Stimulated activated CD4-positive, alpha-beta T cell treated with anti-CD3 and anti-CD28 coated beads, Interleukin-12 subunit alpha, Interleukin-12 subunit beta, amount 100 ng/mL, for 4 hours (primary cell): ENCODE results near the gene STAB2.

ENCODE experiments used
- DNase-seq: peaks from one replicate; pipeline ENCODE4 v3.0.0-alpha.2; 2020

STAB2 gene

DNA sequence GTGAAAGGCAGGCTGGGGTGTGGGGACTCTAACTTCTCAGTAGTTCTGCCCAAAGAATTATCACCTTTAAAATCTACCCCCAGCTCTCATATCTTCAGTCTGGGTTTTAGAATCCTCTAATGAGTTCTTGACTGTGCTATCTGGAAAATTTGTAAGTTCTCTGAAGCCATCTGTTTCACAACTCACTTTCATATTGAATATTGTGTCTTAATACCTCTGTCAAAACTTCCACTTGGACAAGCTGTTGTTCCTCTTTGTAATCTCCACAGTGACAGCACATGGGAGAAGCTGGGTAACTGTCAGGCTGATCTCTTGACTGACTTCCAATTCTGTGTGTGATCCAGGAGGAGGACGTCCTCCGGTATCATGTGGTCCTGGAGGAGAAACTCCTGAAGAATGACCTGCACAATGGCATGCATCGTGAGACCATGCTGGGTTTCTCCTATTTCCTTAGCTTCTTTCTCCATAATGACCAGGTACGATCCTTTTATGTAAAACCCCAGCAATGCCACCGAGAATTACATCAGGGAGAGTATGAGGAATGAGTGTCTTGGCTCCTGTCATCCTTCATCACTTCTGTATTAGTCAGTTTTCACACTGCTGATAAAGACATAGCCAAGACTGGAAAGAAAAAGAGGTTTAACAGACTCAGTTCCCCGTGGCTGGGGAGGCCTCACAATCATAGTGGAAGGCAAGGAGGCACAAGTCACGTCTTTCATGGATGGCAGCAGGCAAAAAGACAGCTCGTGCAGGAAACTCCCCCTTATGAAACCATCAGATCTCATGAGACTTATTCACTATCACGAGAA is 111.9 kb downstream of the STAB2 start:
- no peak for DNase-seq

GRCh38 chr12:103705098-103705497 is 118.0 kb downstream of the STAB2 start:
- DNase-seq, result no peak

GRCh38 chr12:103705927-103706326 is 118.9 kb downstream of the STAB2 start:
- no peak for DNase-seq

GRCh38 chr12:103707446-103707845 is 120.4 kb downstream of the STAB2 start:
- no peak for DNase-seq

DNA sequence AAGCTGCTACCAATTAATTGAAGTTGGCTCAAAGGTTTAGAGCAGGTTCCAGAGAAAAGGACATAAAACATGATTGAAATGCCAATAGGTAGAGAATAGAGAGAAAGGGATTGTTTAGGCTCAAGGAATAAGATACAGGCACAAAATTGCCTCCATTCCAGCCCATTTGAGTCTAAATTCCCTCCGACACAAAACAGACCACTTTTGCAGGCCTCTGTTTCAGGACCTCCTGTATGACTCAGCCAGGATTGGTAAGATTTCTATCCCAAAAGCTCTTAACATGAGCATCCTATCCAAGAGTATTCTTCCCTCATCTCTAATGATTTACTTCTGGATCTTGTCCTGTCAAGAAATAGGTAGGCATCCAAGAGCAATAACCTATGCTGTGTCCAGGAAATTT is 123.5 kb downstream of the STAB2 start:
- DNase-seq, result no peak

DNA sequence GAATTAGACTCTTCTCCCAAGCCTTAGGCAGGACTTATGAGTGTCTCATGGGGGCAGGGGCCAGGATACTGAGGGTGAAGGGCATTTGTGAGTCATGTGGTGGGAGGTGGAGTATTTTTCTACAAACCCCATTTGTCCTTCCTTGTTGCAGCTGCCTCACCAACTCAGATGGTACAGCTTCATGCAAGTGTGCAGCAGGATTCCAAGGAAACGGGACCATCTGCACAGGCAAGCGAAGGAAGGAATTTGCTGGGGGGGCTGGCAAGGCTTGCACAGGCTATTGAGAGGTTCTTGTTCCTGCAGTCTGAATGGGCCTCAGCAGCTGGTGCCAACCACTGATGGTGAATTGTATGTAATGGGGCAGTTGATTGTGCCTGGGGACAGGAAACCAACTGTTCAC is 125.1 kb downstream of the STAB2 start:
- DNase-seq, result no peak

DNA sequence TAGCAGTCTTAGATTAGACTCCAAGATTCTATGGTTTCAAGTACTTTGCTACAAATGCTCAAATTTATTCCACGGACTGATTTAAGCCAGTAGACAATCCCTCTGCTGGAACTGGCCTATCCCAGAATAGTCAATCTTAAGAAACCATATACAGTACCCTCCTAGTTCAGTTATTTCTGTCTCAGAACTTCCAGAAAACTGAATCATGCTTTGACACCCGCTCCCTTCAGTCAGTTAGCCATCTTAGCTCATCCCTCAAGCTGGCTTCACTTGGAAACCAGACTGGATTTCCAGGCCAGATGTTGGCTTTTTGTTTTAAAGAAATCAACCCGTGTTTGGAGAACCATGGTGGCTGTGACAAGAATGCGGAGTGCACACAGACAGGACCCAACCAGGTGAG is 128.4 kb downstream of the STAB2 start:
- no peak for DNase-seq

DNA sequence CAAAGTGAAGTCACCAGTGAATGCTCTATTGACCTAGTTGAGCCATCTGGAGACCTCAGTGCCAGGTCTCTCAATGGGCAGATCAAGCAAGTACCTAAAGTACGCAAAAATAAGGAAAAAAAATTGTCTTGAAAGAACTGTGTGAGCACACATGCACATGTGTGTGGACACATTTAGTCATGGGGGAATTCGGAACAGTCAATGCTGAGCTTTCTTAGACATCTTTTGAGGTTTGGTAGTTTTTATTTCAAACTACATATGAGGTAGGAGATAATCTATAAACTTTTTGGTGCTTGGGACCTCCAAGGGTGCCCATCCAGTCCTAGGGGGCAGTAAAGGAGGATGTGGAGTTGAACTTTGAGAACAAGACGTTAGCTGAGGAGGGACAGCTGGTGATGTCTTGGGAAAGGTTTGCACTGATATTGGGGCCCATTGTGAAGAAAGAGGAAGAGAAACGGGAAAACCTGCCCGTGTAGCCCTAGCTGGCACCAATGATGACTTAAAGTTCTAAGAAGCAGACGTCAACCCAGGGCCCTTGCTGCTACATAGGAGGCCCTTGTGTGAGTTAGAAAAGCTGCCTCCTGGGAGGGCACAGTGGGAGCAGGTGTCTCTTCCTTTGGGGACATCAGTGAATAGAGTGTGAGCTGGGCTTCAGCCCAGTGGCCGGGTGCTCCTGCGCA is 129.6 kb downstream of the STAB2 start:
- no peak for DNase-seq

DNA sequence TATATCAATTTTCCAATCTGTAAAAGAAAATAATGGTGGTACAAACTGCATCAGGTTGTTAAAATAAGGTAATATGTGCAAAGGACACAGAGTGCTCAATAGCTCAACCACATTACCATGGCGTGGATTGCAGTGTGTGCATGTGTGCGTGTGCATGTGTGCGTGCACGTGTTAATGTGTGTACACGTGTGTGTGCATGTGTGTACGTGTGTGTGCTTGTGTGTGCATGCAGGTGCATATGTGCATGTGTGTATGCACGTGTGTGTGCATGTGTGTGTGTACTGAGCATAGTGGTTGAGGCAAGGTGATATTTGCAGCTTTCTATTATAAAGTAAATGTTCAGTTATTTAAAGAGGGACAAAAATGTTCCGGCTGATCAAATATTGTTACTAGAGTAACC is 138.3 kb downstream of the STAB2 start:
- DNase-seq, result no peak

GRCh38 chr12:103727638-103728037 is 140.6 kb downstream of the STAB2 start:
- no peak for DNase-seq

GRCh38 chr12:103728323-103728722 is 141.2 kb downstream of the STAB2 start:
- DNase-seq, result no peak

- DNase-seq, result no peak
Measured at GRCh38 chr12:103729499-103729898, 142.4 kb downstream of the STAB2 start.

DNA sequence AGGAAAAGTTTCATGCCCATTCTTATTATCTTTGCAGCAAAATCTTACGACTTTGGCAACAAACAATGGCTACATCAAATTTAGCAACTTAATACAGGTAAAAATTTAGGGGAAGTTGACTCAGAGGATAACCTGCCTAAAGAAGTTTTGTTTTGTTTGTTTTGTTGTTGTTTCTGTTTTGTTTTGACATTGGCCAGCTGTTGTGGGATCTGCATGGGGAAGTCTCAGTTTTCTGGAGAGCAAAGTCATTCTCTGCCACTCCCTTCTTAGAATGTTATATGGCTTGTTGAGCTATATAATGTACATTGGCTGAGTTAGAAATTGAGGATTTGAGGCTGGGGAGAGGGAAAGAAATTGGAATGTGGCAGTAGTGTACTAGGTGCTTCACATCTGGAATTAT is 144.5 kb downstream of the STAB2 start:
- DNase-seq, result no peak

DNA sequence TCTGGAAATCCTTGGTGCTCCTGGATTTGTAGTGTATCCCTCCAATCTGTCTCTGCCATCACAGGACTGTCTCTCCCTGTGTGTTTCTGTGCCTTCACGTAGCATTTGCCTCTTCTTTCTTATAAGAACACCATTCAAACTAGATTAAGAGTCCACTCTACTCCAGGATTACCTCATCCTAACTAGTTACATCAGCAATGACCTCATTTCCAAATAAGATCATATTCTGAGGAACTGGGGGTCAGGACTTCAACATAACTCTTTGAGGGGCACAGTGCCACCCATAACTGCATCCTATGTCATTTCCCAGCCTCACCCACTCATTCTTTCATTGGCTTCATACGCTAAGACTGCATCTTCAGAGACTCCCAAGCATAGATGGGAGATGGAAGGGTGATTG is 147.8 kb downstream of the STAB2 start:
- no peak for DNase-seq

GRCh38 chr12:103735291-103735690 is 148.2 kb downstream of the STAB2 start:
- DNase-seq, result no peak

GRCh38 chr12:103736572-103736971 is 149.5 kb downstream of the STAB2 start:
- no peak for DNase-seq

DNA sequence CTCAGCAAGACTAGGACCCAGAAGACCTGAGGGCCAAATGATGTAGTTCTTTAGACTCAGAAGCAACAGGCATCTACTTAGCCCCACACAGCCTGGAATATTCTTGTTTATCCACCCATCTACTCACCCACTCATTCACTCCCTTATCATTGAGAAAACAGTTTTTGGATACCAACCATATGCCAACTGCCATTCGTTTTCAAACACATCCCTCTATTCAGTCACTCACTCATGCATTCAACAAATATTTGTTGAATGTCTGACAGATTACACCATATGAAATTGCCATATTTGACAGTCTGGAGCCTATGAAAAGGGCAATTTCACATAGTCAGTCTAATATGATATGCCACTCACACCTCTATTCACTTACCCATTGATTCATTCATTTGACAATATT is 150.8 kb downstream of the STAB2 start:
- DNase-seq, result no peak

- DNase-seq, result no peak
Measured at GRCh38 chr12:103742349-103742932, 155.4 kb downstream of the STAB2 start.

DNA sequence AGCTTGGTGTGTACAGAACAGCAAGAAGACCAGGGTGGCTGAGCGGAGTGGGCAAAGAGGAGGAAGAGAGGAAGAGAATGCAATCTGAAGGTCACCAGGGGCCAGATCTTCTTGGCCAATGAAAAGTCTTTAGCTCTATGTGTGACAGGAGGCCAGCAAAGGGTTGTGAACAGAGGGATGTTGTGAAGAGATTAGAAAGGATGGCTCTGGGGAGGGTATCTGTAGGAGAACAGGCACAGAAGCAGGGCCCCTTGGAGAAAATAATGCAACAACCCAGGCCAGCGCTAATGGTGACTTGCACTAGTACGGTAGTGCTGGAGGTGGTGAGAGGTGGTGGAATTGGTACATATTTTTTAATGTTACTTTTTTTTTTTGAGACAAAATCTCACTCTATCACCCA is 156.7 kb downstream of the STAB2 start:
- DNase-seq, result no peak

DNA sequence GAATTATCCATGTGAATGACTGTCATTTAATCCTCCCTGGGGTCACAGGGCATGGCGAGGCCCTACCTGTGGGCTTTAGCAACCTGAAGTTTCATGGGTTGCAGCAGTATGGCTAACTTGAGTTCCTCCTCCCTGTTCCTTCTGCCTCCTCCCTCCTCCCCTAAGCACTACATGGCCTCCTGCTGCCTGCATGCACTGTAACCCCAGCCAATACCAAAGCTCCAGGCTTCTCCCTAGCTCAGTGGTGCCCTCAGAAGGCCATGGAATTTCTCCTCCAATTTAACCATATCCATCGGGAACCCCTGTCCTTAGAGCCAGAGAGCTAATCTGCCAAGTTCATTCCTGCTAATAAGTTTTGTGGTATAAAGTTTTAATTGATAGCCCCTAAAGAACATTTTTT is 158.9 kb downstream of the STAB2 start:
- DNase-seq, result no peak

DNA sequence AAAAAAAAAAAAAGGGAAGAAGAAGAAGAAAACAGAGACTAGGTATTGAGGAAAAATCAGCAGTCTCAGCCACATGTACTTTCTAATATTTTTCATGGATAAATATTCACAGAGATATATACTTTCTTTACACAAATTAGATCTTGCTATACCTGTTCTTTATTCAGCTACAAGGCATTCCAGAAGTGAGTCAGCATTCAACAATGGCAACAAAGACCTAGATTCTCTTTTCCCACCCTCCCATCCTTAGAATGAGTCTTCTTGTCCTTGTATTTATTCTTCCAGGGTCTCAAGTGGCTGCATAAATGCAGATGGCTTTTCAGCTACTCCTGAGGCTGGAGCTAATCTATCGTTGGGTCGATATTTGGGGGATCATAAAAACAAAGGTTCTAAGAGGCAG is 160.9 kb downstream of the STAB2 start:
- DNase-seq, result no peak

DNA sequence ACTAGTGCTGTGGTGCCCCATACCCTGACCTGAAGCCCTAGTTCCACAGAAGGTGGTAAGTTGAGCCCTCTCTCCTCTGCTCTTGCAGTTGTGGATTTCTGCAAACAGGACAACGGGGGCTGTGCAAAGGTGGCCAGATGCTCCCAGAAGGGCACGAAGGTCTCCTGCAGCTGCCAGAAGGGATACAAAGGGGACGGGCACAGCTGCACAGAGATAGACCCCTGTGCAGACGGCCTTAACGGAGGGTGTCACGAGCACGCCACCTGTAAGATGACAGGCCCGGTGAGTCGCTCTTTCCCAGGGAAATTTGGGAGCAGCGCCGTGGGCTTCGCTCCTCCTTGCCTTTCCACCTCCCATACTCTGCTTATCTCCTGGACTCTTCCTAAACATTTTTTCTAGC is 161.8 kb downstream of the STAB2 start:
- DNase-seq, result no peak

DNA sequence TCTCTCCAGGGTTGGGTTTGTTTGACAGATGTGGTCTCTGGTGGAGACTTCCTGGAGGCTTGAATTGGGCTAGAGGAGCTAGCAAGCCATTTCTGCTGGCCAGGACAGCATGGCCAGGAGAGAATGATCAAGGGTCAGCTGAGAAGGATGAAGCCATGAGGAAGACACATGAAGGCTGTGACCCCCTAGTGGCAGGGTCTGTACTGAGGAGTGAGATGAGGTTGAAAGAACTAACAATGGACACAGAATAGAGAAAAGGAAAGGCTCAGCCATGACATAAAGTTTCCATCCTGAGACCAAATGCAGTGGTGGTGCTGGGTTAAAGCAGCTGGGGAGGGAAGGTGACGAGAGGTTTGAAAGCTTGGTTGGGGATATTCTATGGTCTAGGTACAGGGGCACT is 164.1 kb downstream of the STAB2 start:
- no peak for DNase-seq

DNA sequence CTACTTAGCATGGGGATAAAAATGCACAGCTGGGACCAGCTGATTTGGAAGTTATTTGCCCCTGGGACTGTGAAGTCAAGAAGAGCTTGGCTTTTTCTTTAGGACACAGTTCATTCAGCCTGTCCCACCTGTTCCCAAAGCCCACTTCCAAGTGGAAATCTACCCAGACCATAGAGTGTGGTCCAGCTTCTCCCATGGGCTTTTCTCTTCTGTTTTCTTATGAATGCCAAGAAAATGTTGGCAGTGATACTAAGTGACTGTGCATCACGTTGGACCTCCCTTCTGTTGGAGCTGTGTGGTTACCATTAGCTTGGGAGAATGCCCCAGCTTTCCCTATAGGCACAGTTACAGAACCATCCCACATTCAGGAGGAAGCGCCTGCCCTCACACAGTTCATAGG is 164.5 kb downstream of the STAB2 start:
- no peak for DNase-seq
